ENCODE measurements around the gene PAPSS2.
"Not testable (repeated sequence)": the region's sequence is repeated elsewhere in the genome, so short reads cannot be mapped to it uniquely, and the experiment has no call there.

Gene PAPSS2

DNA sequence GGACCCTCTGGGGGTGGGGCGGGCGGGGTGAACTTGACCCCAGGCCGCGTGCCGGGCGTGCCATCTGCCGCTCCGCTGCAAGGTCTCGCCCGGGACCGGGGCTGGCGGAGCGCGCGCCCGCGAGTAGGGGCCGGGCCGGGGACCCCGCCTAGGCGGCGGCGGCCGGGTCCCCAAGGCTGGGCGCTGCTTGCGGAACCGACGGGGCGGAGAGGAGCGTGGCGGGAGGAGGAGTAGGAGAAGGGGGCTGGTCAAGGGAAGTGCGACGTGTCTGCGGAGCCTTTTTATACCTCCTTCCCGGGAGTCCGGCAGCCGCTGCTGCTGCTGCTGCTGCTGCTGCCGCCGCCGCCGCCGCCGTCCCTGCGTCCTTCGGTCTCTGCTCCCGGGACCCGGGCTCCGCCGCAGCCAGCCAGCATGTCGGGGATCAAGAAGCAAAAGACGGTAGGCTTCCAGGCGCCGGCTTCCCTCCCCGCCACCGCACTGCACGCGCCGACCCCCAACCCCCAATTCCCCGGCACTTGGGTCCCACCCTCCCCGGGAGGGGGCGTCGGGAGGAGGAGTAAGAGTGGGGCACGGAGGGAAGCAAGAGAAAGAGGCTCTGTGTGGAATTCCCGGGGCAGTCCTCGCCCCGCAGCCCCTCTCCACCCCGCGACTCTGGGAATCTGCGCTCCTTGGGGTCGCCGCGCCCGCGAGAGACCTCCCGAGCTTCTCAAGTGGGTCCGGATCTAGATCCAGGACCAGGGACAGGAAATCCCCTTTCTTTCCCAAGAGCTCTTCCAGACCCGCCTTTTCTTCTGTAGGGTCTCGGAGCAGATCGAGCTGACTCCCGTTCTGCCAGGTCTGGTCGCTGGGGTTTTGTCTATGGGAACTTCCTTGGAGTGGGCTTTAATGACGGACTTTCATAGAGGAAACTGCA lies at the start of gene PAPSS2:
Gene PAPSS2, plus strand, starts transcription at position 308 of the 913 bp plus-strand sequence. Its CDS starts 104 bp downstream, at position 412.
- DNase-seq (ENCODE audit: low read depth), result no peak

DNA sequence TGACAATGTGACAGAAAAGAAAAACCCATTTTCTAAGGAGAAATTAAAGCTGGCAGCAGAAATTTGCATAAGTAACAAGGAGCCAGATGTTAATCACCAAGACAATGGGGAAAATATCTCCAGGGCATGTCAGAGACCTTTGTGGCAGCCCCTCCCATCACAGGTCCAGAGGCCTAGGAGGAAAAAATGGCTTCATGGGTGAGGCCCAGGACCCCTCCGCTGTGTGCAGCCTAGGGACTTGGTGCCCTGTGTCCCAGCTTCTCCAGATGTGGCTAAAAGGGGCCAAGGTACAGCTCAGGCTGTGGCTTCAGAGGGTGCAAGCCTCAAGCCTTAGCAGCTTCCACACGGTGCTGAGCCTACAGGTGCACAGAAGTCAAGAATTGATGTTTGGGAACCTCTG lies 48.3 kb upstream of the PAPSS2 start:
- not testable (repeated sequence) for DNase-seq (ENCODE audit: low read depth)

- no peak for DNase-seq (ENCODE audit: low read depth)
Measured at GRCh38 chr10:87612115-87612514, 47.6 kb upstream of the PAPSS2 start.

DNA sequence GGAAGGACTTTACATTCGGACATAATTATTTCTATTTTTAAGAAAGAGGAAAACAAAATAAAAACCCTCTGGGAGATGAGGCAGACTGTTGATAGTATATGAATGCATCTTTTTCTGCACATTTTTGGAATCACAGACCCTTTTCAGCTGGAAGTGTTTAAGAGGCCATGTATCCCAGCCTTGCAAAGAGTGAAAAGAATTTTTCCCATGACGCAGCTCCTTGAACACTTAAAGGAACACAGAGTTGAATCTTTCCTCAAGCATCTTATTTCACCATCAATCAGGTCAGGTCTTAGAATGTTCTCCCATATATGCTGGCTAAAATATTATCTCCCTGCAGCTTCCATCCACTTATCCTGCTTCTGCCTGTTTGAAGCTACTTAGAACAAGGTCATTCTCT lies 45.9 kb upstream of the PAPSS2 start:
- DNase-seq (ENCODE audit: low read depth), result no peak

- no peak for DNase-seq (ENCODE audit: low read depth)
Measured at GRCh38 chr10:87615856-87616255, 43.8 kb upstream of the PAPSS2 start.

- DNase-seq (ENCODE audit: low read depth), result no peak
Measured at GRCh38 chr10:87617503-87617902, 42.2 kb upstream of the PAPSS2 start.

DNA sequence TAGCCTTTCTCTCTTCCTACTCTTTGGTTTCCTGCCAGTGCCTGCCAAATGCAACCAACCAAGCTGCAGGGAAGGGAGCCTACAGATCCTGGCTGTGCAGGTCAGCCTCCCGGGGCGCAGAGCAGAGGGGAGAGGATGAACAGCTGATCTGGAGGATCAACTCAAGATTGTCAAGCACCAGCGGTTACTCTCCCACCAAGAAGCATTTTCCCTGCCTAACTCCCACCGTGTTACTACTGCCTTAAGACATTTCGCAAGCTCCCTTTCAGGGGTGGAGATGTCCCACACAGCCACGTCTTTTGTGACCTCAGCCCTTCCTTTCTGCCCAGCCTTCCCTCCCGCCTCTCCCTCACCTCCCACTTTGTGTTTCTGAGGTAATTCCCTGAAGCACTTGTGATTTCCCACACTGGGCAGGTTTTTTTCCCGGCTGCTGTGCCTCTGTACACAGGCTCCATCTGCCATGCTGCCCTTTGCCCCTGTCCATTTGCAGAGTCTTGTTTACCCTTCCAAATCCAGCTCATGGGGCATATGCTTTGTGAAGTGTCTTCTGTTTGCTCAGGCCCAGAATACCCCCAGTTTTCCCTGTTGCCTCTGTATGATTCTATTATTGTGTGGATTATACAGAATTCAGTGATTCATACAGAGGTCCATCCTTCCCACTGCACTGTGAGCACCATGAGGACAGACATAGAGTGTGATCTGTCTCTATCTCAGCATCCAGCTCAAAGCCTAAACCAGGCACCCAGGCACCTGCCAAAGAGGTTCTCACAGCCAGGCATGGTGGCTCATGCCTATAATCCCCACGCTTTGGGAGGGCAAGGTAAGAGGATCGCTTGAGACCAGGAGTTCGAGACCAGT lies 40.9 kb upstream of the PAPSS2 start:
- DNase-seq (ENCODE audit: low read depth), result no peak

DNA sequence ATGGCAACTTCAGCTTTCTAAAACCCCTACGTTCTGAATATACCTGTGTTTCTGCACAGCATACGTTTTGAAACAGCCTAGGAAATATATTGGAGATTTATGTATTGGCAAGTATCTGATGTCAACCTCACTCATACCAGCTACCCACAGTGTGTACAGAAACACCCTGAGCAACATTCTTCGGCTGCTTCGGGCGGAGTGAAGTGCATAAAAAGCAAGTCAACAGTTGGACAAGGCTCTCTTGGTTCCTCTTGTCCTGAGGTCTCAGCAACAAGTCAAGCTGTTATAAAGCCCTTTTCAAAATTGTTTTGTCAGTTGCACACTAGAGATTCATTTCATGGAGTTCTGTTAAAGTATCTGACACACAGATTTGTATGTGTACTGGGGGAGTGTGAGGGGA lies 40.0 kb upstream of the PAPSS2 start:
- no peak for DNase-seq (ENCODE audit: low read depth)

- not testable (repeated sequence) for DNase-seq (ENCODE audit: low read depth)
Measured at GRCh38 chr10:87621440-87621839, 38.2 kb upstream of the PAPSS2 start.

GRCh38 chr10:87622314-87623004 lies 37.2 kb upstream of the PAPSS2 start:
- DNase-seq (ENCODE audit: low read depth), result no peak

DNA sequence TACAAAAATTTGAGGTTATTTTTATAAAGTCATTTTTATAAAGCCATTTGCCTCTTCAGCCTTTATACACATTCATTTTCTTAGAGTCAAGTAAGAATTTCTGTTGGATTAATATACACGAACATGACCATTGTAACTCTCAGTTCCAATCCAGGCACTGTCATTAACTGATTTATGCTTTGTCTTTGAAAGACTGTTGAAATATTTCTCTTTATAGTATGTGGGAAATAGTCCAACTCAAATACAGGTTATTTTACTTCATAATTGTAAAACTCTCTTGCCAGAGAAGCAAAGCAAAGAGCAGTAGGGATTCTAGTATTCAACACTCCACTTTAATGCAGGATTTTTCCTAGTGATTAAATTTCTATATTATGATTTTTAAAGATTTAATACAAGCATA lies 36.5 kb upstream of the PAPSS2 start:
- DNase-seq (ENCODE audit: low read depth), result no peak

DNA sequence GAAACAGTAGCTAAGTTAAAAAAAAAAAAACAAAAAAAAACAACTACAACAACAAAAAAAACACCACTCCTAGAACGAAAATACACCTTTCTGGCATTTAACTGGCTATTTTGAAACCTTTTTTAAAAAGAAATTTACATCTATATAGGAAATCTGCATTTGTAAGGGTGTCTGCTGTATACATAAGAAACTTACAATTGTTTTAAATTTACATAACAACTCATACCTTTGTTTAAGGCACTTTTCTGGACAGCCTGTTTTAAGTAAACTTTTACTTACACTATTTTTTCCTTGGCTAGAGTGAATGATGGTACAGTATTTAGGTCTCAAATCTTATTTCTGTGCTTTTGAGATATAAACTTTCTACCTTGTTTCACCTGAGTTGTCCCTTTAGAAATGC lies 34.0 kb upstream of the PAPSS2 start:
- DNase-seq (ENCODE audit: low read depth), result no peak

GRCh38 chr10:87626422-87626892 lies 33.2 kb upstream of the PAPSS2 start:
- no peak for DNase-seq (ENCODE audit: low read depth)

- DNase-seq (ENCODE audit: low read depth), result no peak
Measured at GRCh38 chr10:87630171-87630570, 29.5 kb upstream of the PAPSS2 start.

DNA sequence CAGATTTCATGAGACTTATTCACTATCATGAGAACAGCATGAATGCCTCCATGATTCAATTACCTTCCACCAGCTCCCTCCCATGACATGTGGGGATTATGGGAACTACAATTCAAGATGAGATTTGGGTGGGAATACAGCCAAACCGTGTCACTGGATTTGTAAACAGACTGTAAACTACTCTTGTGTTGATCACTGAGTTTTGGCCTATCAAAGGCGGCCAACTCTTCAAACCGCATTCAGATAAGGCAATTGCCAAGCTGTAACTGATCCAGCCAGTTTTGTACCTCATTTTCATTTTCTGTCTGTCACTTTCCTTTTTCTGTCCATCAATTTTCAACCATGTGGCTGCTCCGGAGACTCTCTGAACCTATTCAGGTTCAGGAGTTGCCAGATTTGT lies 27.2 kb upstream of the PAPSS2 start:
- no peak for DNase-seq (ENCODE audit: low read depth)

GRCh38 chr10:87634311-87634710 lies 25.4 kb upstream of the PAPSS2 start:
- no peak for DNase-seq (ENCODE audit: low read depth)

DNA sequence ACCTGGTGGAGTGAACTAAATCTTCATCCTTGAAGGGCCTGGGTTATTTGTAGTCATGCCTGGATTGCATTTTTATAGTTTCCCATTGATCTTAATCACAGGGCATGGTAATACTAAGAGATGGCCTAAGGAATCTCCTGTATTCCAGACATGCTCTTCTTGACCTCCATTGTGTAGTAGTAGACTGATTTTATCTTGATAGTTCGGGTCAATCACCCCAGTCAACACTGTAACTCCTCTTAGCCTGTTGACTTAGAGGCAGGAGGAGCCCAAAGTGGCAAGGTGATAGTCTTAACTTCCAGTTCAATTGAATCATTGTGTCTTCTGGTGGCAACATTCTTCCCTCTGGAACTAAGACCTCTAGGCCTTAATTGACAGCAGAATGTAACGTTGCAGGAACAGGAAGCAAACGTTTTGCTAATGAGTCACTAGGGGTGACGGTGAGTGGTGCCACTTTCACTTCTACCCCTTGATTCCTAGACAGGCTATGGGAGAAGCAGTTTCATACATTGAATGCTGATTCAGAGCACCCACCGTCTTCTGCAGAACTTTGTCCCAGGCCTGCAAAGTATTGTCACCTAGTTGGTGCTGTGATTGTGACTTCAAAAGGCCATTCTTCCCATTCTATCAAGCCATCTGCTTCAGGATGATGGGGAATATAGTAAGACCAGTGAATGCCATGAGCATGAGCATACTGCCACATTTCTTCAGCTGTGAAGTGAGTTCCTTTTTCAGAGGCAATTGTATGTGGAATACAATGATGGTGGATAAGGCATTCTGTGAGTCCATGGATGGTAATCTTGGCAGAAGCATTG lies 24.0 kb upstream of the PAPSS2 start:
- DNase-seq (ENCODE audit: low read depth), result no peak

- no peak for DNase-seq (ENCODE audit: low read depth)
Measured at GRCh38 chr10:87636313-87636915, 23.3 kb upstream of the PAPSS2 start.

DNA sequence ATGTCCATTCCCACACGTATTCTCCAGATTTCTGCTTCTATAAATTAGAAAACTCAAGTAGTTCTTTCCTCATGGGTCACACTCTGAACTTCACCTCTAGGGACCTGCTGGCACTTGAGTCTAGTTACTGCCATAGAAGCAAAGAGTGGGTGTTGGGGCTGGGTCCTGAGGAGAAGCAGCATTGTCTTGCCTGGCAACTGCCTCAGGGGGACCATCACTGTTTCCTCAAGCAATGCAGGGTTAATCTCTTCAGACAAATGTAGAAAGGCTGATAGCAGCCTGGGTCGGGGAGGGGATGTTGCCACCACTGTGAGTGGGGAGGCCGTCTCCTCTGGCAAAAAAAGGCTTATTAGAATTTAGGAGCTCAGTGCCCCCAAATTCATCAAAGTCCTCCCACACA lies 20.2 kb upstream of the PAPSS2 start:
- no peak for DNase-seq (ENCODE audit: low read depth)

DNA sequence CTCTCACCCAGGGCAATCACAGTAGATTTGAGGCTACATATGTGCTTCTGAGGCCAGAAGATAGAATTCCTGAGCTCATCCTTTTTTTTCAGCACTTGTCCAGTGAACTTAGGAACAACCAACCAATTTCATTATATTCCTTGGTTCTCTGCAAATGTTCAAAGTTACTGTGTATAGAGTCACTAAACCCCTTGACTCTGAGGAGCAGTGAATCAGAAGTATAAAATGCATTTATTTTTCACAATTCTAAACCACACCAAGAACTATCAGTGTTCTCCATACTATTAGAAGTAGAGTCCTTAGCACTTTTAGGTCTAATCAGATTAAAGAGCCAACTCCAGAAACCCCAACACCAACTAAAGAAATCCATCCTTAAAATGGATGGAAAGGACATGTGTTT lies 19.6 kb upstream of the PAPSS2 start:
- DNase-seq (ENCODE audit: low read depth), result no peak

DNA sequence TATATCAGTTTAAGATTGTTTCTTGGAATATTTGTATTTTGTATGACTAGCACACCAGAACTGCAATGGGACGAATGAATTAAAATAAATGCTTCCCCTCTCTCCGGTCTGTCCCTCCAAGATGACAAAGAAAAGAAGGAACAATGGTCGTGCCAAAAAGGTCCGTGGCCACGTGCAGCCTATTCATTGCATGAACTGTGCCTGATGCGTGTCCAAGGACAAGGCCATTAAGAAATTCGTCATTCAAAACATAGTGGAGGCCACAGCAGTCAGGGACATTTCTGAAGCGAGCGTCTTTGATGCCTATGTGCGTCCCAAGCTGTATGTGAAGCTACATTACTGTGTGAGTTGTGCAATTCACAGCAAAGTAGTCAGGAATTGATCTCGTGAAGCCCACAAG lies 17.2 kb upstream of the PAPSS2 start:
- no peak for DNase-seq (ENCODE audit: low read depth)
